Anterior cingulate cortex (tissue), 58 donors: ENCODE results near the gene ZFHX2.
"Not testable (repeated sequence)": the region's sequence is repeated elsewhere in the genome, so short reads cannot be mapped to it uniquely, and the experiment has no call there.

Experiments
- DNase-seq, 58 donors: peaks; one replicate each; lab custom pipeline; 2025; lab: John Stamatoyannopoulos, UW

ZFHX2 gene

GRCh38 chr14:23551266-23552028 is at the start of gene ZFHX2:
TSS of gene ZFHX2 (minus strand) at chr14:23551765. CDS start at chr14:23535325, 16,440 bp downstream.
- DNase-seq = peak; percentile 36 to 91 (median 82)

GRCh38 chr14:23600806-23601205 is 49.2 kb upstream of the ZFHX2 start:
- DNase-seq = no peak

- no peak for DNase-seq
Measured at GRCh38 chr14:23600322-23600707, 48.8 kb upstream of the ZFHX2 start.

GRCh38 chr14:23594191-23594590 is 42.6 kb upstream of the ZFHX2 start:
- DNase-seq = not testable (repeated sequence)

GRCh38 chr14:23590198-23590597 is 38.6 kb upstream of the ZFHX2 start:
- no peak for DNase-seq

GRCh38 chr14:23589606-23590005 is 38.0 kb upstream of the ZFHX2 start:
- DNase-seq = no peak

- DNase-seq = peak in 55 of 58 donors; percentile 11 to 89 (median 75)
Measured at GRCh38 chr14:23588884-23589598, 37.5 kb upstream of the ZFHX2 start.

- DNase-seq = not testable (repeated sequence)
Measured at GRCh38 chr14:23584527-23585203, 33.1 kb upstream of the ZFHX2 start.

GRCh38 chr14:23583761-23584526 is 32.4 kb upstream of the ZFHX2 start:
- DNase-seq = not testable (repeated sequence)

- DNase-seq = no peak
Measured at GRCh38 chr14:23582906-23583760, 31.6 kb upstream of the ZFHX2 start.

- DNase-seq = no peak
Measured at GRCh38 chr14:23580948-23581281, 29.4 kb upstream of the ZFHX2 start.

- no peak for DNase-seq
Measured at GRCh38 chr14:23580152-23580926, 28.8 kb upstream of the ZFHX2 start.

- DNase-seq = no peak
Measured at GRCh38 chr14:23579739-23580138, 28.2 kb upstream of the ZFHX2 start.

- DNase-seq = no peak
Measured at GRCh38 chr14:23579311-23579630, 27.7 kb upstream of the ZFHX2 start.

GRCh38 chr14:23578560-23579310 is 27.2 kb upstream of the ZFHX2 start, which contains the start of gene JPH4:
TSS of gene JPH4 (minus strand) at chr14:23578790. CDS start at chr14:23577453, 1,337 bp downstream.
- DNase-seq = peak in 48 of 58 donors; percentile 20 to 89 (median 62)

- peak in 2 of 58 donors; percentile 58 to 70 for DNase-seq
Measured at GRCh38 chr14:23577710-23578392, 26.3 kb upstream of the ZFHX2 start.

GRCh38 chr14:23577004-23577681 is 25.6 kb upstream of the ZFHX2 start:
- DNase-seq = peak in 3 of 58 donors; percentile 26 to 54 (median 34)
